Suprapubic skin (tissue), 4 donors: ENCODE results near the gene FAM78A. TPM values are rescaled to one million over a fixed set of nuclear protein-coding genes. Genes with fewer than 3 reads are reported as not detected.
A peak's percentile ranks its signal among the peaks of the same experiment; 100 is the strongest.

Source experiments
- DNase-seq, 2 donors: peaks; one replicate each; pipeline ENCODE4 v3.0.0-alpha.2; 2019; ENCODE audit warnings: low spot score in 2 of 2
- H3K27ac ChIP-seq: fragments of 200-600 bp; sonication (generic); one replicate; pipeline ENCODE4 v1.5.1; 2019
- H3K27me3 ChIP-seq: fragments of 200-600 bp; sonication (generic); one replicate; pipeline ENCODE4 v1.5.1; 2019
- H3K36me3 ChIP-seq: fragments of 200-600 bp; sonication (generic); one replicate; pipeline ENCODE4 v1.5.1; 2019
- H3K4me1 ChIP-seq: fragments of 200-600 bp; sonication (generic); one replicate; pipeline ENCODE4 v1.5.1; 2019
- H3K4me3 ChIP-seq: fragments of 200-600 bp; sonication (generic); one replicate; pipeline ENCODE4 v1.5.1; 2019; ENCODE audit warnings: mild to moderate bottlenecking
- H3K9me3 ChIP-seq: fragments of 200-600 bp; sonication (generic); one replicate; pipeline ENCODE4 v1.5.1; 2019
- EP300 ChIP-seq: sonication (generic); formaldehyde crosslinking; IDR thresholded peaks from one replicate; pipeline ENCODE4 v1.6.1; 2017; ENCODE audit warnings: antibody characterized with exemption
- POLR2A ChIP-seq, 2 donors: fragments of 450-650 bp; IDR thresholded peaks; one replicate each; pipeline ENCODE4 v1.6.1; 2017; ENCODE audit warnings: antibody characterized with exemption in 2 of 2, mild to moderate bottlenecking in 2 of 2, moderate library complexity in 2 of 2
- POLR2AphosphoS5 ChIP-seq, 3 donors: sonication (generic); formaldehyde crosslinking; IDR thresholded peaks; one replicate each; pipeline ENCODE4 v1.6.1; 2017; ENCODE audit warnings: antibody characterized with exemption in 3 of 3
- WGBS: methylation state at CpG from one replicate; pipeline ENCODE4 v1.1.5; 2018; 5-methylcytosine and 5-hydroxymethylcytosine counted together
- total RNA-seq, 4 donors: library from RNA; depleted of rRNA; stranded (reverse); fragments of >200 nt; gene quantifications; one replicate each; pipeline ENCODE4 v1.1.0, GENCODE V29; 2016
- TF ChIP-seq, protein P1 (sequence below), 2 donors: fragments of 200-600 bp in 1 of 2; fragments of 450-650 bp in 1 of 2; sonication (generic) in 1 of 2; IDR thresholded peaks; one replicate each; pipeline ENCODE4 v1.5.1; 2016 to 2019; ENCODE audit warnings: antibody characterized with exemption in 2 of 2, mild to moderate bottlenecking in 1 of 2, moderate library complexity in 1 of 2

FAM78A gene
- total RNA-seq, 4 donors from 2014 or later: 0.81 to 2.0 (median 1.3) TPM

DNA sequence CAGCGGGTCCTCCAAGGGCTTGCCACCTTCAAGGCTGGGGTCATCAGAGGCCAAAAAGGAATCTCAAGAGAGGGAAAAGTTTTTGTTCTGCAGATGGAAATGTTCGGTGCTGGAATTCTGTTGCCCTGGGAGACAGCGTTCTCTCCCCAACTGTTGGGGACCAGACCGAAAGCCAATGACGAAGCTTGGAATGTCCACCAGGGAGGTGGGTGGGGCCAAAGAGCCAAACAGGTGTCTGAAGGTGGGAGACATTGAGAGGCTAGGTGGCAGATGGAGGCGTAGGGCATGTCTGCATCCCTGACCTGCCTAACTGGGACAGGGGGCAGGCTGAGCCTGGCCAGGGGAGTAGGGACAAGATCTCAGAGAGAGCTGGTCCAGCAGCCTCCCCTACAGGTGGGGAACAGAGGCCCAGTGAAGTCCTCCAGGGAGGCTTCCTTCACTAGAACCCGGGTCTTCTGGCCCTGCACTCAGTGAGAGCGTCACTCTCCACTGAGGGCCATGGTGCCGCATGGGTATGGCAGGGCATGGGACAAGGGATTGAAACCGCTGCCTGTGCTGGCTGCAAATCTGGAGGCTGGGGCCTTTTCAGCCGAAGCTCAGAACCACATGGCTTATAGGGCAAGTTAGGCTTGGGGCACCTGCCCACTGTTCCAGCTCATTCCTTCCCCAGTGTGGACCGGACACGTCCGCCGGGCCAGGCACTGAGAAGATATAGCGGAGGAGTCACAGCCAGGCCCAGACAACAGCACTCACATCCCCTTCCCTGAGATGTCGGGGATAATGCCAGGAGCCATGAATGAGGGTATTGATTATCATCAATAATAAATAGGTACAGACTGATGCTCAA, 5.0 kb upstream of the FAM78A start:
- Histone ChIP-seq H3K4me1 (peaks cover 21% of the 10 kb centered on the region), H3K27ac (no peak overlapping the region), H3K36me3 (no peaks in the 10 kb centered on the region), H3K27me3 (peaks cover 36% of the 10 kb centered on the region), H3K9me3 (no peaks in the 10 kb centered on the region), H3K4me3 (no peak overlapping the region)
- no peak for TF ChIP-seq EP300
- TF ChIP-seq POLR2A (IDR thresholded peaks at IDR 0.05): no peak
- TF ChIP-seq, protein P1, sequence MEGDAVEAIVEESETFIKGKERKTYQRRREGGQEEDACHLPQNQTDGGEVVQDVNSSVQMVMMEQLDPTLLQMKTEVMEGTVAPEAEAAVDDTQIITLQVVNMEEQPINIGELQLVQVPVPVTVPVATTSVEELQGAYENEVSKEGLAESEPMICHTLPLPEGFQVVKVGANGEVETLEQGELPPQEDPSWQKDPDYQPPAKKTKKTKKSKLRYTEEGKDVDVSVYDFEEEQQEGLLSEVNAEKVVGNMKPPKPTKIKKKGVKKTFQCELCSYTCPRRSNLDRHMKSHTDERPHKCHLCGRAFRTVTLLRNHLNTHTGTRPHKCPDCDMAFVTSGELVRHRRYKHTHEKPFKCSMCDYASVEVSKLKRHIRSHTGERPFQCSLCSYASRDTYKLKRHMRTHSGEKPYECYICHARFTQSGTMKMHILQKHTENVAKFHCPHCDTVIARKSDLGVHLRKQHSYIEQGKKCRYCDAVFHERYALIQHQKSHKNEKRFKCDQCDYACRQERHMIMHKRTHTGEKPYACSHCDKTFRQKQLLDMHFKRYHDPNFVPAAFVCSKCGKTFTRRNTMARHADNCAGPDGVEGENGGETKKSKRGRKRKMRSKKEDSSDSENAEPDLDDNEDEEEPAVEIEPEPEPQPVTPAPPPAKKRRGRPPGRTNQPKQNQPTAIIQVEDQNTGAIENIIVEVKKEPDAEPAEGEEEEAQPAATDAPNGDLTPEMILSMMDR (IDR thresholded peaks at IDR 0.05): no peak
- no peak for TF ChIP-seq POLR2AphosphoS5 (IDR thresholded peaks at IDR 0.05)
- DNase-seq: no peak
- WGBS: 87% methylated on average over 12 of the region's 17 CpGs

DNA sequence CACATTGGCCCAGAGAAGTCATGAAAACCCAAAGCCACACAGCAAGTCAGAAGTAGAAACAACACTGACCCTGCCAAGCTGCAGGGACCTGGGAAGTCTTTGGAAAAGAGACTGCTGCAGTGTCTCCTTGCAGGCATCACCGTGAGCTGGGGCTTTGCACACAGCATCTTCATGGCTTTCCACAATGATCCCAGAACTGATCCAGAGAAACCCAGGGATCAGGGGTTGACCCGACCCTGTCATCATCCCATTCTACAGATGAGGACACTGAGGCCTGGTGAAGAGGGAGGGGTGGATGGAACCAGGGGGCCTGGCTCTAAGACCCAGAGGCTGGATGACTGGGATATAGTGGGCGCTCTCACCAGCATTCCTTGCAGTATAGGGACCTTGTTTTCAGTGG, 4.3 kb upstream of the FAM78A start:
- Histone ChIP-seq H3K36me3 (no peaks in the 10 kb centered on the region), H3K9me3 (no peaks in the 10 kb centered on the region), H3K27me3 (peaks cover 37% of the 10 kb centered on the region), H3K4me3 (no peak overlapping the region), H3K27ac (no peak overlapping the region), H3K4me1 (peaks cover 21% of the 10 kb centered on the region)
- DNase-seq: no peak
- TF ChIP-seq, protein P1 (IDR thresholded peaks at IDR 0.05): no peak
- TF ChIP-seq POLR2AphosphoS5 (IDR thresholded peaks at IDR 0.05) (no peak), POLR2A (IDR thresholded peaks at IDR 0.05) (no peak), EP300 (no peak)
- 76% methylated on average over 3 of the region's 3 CpGs for WGBS

DNA sequence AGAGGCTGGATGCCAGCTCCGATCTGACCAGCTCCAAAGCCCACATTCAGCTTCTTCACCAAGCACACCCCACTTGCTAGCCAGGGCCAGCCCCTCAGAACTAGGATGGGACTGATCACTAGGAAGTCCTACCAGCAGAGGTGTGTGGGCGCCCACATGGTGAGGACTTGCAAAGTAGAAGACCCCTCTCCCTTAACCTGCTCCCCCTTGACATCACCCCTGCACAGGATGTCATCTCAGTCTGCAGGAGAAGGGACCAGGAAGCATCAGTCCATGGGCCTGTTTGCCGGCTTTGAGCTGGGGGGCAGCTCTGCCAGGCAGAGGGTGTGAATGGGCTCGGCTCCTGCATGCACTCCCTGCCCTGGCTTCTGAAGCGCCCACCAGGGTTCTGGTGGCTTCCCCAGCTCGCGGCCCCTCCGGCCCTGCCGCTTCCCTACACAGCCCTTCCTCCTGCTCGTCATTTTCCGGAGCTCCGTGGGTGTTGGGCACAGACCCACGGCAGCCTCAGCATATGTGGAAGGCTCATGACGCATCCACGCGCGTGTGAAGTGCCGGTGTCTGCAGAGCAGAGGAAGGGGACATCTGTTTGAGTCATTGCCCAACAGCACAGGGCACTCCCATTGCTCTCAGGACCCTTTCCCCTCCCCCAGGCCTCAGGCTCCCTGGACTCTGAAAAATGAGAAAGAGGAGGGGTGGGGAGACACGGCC, 3.7 kb upstream of the FAM78A start:
- DNase-seq: no peak
- H3K27me3 ChIP-seq: peaks cover 38% of the 10 kb centered on the region

DNA sequence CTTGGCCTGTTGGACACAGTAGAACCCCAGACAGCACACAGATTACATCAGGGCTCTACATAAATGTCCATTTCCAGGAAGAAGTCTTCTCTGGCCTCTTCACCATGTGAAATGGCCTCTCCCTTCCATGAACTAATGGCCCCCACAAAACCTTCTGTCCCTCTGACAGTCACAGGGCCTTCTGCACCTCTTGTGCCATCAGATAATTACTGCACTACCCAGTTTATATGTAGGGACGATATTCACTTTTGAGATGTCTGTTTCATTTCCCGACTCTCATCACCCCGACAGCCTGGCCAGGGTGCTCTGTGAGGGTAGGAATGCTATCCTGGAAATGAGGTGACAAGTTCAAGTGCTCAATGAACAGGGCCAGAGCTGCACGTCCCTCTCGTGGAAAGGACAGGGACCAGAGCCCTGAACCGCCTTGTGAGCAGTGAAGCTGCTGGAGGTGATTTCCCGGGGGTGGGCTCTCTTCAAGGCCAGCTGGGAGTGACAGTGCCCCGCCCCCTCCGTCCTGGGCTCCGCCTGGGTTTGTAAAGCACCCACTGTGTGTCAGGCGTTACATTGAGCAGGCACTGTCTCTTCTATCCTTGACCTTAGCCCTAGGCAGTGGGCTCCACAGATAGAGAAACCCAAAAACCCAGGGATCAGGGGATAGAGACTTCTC, 3.0 kb upstream of the FAM78A start:
- H3K27ac ChIP-seq: no peak overlapping the region
- no peak for DNase-seq
- no peaks in the 10 kb centered on the region for H3K36me3 ChIP-seq
- no peaks in the 10 kb centered on the region for H3K9me3 ChIP-seq
- WGBS: 94% methylated on average over 4 of the region's 11 CpGs
- no peak for TF ChIP-seq EP300
- TF ChIP-seq, protein P1 (IDR thresholded peaks at IDR 0.05): no peak
- no peak for TF ChIP-seq POLR2AphosphoS5 (IDR thresholded peaks at IDR 0.05)
- no peak for TF ChIP-seq POLR2A (IDR thresholded peaks at IDR 0.05)
- peaks cover 38% of the 10 kb centered on the region for H3K27me3 ChIP-seq
- H3K4me1 ChIP-seq: peaks cover 21% of the 10 kb centered on the region
- H3K4me3 ChIP-seq: no peak overlapping the region

More for the DNA sequence above, 3.7 kb upstream of the FAM78A start:
- Histone ChIP-seq H3K4me1 (peaks cover 21% of the 10 kb centered on the region), H3K36me3 (no peaks in the 10 kb centered on the region), H3K4me3 (no peak overlapping the region), H3K27ac (no peak overlapping the region), H3K9me3 (no peaks in the 10 kb centered on the region)
- 67% methylated on average over 7 of the region's 19 CpGs for WGBS
- TF ChIP-seq, protein P1 (IDR thresholded peaks at IDR 0.05): no peak
- TF ChIP-seq EP300 (no peak), POLR2AphosphoS5 (IDR thresholded peaks at IDR 0.05) (no peak), POLR2A (IDR thresholded peaks at IDR 0.05) (no peak)

DNA sequence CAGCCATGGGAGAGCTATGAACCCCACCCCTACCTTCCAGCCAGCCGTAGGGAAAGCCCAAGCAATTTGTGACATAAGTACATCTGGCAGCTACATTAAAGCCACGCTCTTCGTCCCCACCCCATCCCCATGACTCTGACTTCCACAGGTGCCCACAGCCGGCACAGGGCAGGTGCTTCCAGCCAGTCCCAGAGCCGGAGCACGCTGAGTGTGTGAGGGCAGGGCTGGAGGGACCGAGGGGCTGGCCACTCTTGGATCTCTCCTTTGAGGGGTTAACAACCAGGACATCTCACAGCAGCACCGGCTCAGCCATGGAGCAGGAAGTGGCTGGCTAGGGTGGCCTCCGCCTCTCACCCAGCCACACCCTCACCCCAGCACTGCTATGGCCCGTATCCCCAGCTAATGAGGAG, 2.4 kb upstream of the FAM78A start:
- H3K27me3 ChIP-seq: peaks cover 38% of the 10 kb centered on the region
- H3K27ac ChIP-seq: no peak overlapping the region
- peak overlapping the region; percentile 70 for H3K4me3 ChIP-seq
- no peak for DNase-seq
- no peak for TF ChIP-seq POLR2A (IDR thresholded peaks at IDR 0.05)
- TF ChIP-seq POLR2AphosphoS5 (IDR thresholded peaks at IDR 0.05): no peak
- no peak for TF ChIP-seq EP300
- TF ChIP-seq, protein P1 (IDR thresholded peaks at IDR 0.05): no peak
- 52% methylated on average over 5 of the region's 10 CpGs for WGBS
- no peaks in the 10 kb centered on the region for H3K36me3 ChIP-seq
- H3K4me1 ChIP-seq: peaks cover 21% of the 10 kb centered on the region
- H3K9me3 ChIP-seq: no peaks in the 10 kb centered on the region
